Measurements from ENCODE around the gene LGALS16. TPM values are rescaled to one million over a fixed set of nuclear protein-coding genes. Genes with fewer than 3 reads are reported as not detected.

LGALS16 gene
- total RNA-seq, 2 donors from 2014 or later, result not detected

GRCh38 chr19:39709026-39709872 lies 53.5 kb downstream of the LGALS16 start:
- Histone ChIP-seq H3K36me3 (no peaks in the 10 kb centered on the region), H3K9me3 (no peaks in the 10 kb centered on the region), H3K4me1 (replicated peaks) (no peaks in the 10 kb centered on the region), H3K27me3 (replicated peaks; ENCODE audit: insufficient read depth) (no peaks in the 10 kb centered on the region), H3K4me3 (no peak overlapping the region), H3K27ac (no peak overlapping the region)
- no peak for DNase-seq (ENCODE audit: low spot score)
- TF ChIP-seq POLR2AphosphoS5 (IDR thresholded peaks at IDR 0.05) (no peak), POLR2A (IDR thresholded peaks at IDR 0.05) (no peak), CTCF (IDR thresholded peaks at IDR 0.05) (no peak)
- 79% methylated on average over 5 of the region's 5 CpGs for WGBS
- intact Hi-C loops (cut with DNase I), result no loop called here

Small RNA genes lying within 50 kb of the gene (small RNA-seq; reads per million reads assigned to genes)
- gene AC005176.2 (0 reads per million in 2 donors), gene RPS29P27 (0 reads per million in 2 donors), gene RPS29P30 (0 reads per million in 2 donors)

Other genes with a start within 250 kb of the LGALS16 start
- gene ZFP36, start 249.1 kb upstream of the LGALS16 start, total RNA-seq, result 100 to 1,000 TPM in 1 of 2 donors, 10 to 100 TPM in 1; 96.5 to 170 TPM
- gene PLEKHG2, start 243.2 kb upstream of the LGALS16 start, total RNA-seq, result 10 to 100 TPM; 14.4 to 21.1 TPM
- gene RPS16, start 220.0 kb upstream of the LGALS16 start, total RNA-seq, result 1,000 to 10,000 TPM; 1,162 to 1,716 TPM
- 100 to 1,000 TPM in 1 of 2 donors, 10 to 100 TPM in 1; 79.8 to 246 TPM for gene SUPT5H, start 210.3 kb upstream of the LGALS16 start, total RNA-seq
- gene TIMM50, start 175.1 kb upstream of the LGALS16 start, total RNA-seq, result 10 to 100 TPM; 54.1 to 75.5 TPM
- 1 to 10 TPM in 1 of 2 donors, not detected in 1; 6.3 TPM for gene DLL3, start 157.0 kb upstream of the LGALS16 start, total RNA-seq
- gene SELENOV, start 140.8 kb upstream of the LGALS16 start, total RNA-seq, result not detected
- 1 to 10 TPM; 2.6 to 4.5 TPM for gene EID2B, start 123.1 kb upstream of the LGALS16 start, total RNA-seq
- 10 to 100 TPM; 21.1 to 25.3 TPM for gene EID2, start 115.8 kb upstream of the LGALS16 start, total RNA-seq
- gene LGALS13, start 53.4 kb upstream of the LGALS16 start, total RNA-seq, result not detected
- gene LGALS14, start 48.6 kb downstream of the LGALS16 start, total RNA-seq, result not detected
- not detected for gene CLC, start 82.1 kb downstream of the LGALS16 start, total RNA-seq
- gene LEUTX, start 122.9 kb downstream of the LGALS16 start, total RNA-seq, result not detected
- 10 to 100 TPM; 18.2 to 48.7 TPM for gene DYRK1B, start 178.2 kb downstream of the LGALS16 start, total RNA-seq
- gene FBL, start 190.5 kb downstream of the LGALS16 start, total RNA-seq, result 100 to 1,000 TPM; 139 to 224 TPM